ENCODE data around the gene ARMC3.

Gene ARMC3

GRCh38 chr10:23021430-23021829 is 93.6 kb downstream of the ARMC3 start:
- TF ChIP-seq CTCF (IDR thresholded peaks at IDR 0.05) = no peak

- TF ChIP-seq CTCF (IDR thresholded peaks at IDR 0.05) = no peak
Measured at GRCh38 chr10:23024002-23024401, 96.1 kb downstream of the ARMC3 start.

GRCh38 chr10:23031318-23031717 is 103.5 kb downstream of the ARMC3 start:
- no peak for TF ChIP-seq CTCF (IDR thresholded peaks at IDR 0.05)

- no peak for TF ChIP-seq CTCF (IDR thresholded peaks at IDR 0.05)
Measured at GRCh38 chr10:23034790-23035189, 106.9 kb downstream of the ARMC3 start.

GRCh38 chr10:23035569-23035968 is 107.7 kb downstream of the ARMC3 start:
- TF ChIP-seq CTCF (IDR thresholded peaks at IDR 0.05) = no peak

GRCh38 chr10:23037152-23037551 is 109.3 kb downstream of the ARMC3 start:
- TF ChIP-seq CTCF (IDR thresholded peaks at IDR 0.05) = no peak

- TF ChIP-seq CTCF (IDR thresholded peaks at IDR 0.05) = no peak
Measured at GRCh38 chr10:23037561-23037960, 109.7 kb downstream of the ARMC3 start.

- no peak for TF ChIP-seq CTCF (IDR thresholded peaks at IDR 0.05)
Measured at GRCh38 chr10:23038172-23038571, 110.3 kb downstream of the ARMC3 start.

Measured in LNCAP (cell line).